Measurements from ENCODE around the gene PSRC1. TPM values are rescaled to one million over a fixed set of nuclear protein-coding genes. Genes with fewer than 3 reads are reported as not detected.

PSRC1 gene
- total RNA-seq, 3 donors from 2014 or later: 4.2 to 5.9 (median 4.3) TPM

GRCh38 chr1:109254621-109255096, 28.3 kb downstream of the PSRC1 start:
- no peak for TF ChIP-seq CTCF (IDR thresholded peaks at IDR 0.05)
- TF ChIP-seq POLR2AphosphoS5 (IDR thresholded peaks at IDR 0.05): no peak
- TF ChIP-seq POLR2A (IDR thresholded peaks at IDR 0.05): no peak
- DNase-seq (ENCODE audit: low spot score in 2 of 2): no peak
- peak overlapping the region; percentile 93 to 97 for H3K27ac ChIP-seq

GRCh38 chr1:109253803-109254620, 28.9 kb downstream of the PSRC1 start:
- TF ChIP-seq CTCF (IDR thresholded peaks at IDR 0.05) (no peak), POLR2A (IDR thresholded peaks at IDR 0.05) (no peak), POLR2AphosphoS5 (IDR thresholded peaks at IDR 0.05) (no peak)
- H3K36me3 ChIP-seq: no peaks in the 10 kb centered on the region
- no peaks in the 10 kb centered on the region for H3K27me3 ChIP-seq
- H3K27ac ChIP-seq: peak overlapping the region; percentile 93 to 97
- H3K9me3 ChIP-seq: no peaks in the 10 kb centered on the region
- H3K4me1 ChIP-seq: peaks cover 6 to 9% of the 10 kb centered on the region in 2 donors
- DNase-seq (ENCODE audit: low spot score in 2 of 2): no peak
- H3K4me3 ChIP-seq: peak overlapping the region in 2 of 3 donors; percentile 30 to 59
- intact Hi-C loops (cut with DNase I; ENCODE audit: low total_unique reads): no loop called here

More at GRCh38 chr1:109254621-109255096, 28.3 kb downstream of the PSRC1 start:
- Histone ChIP-seq H3K36me3 (no peaks in the 10 kb centered on the region), H3K4me3 (peak overlapping the region in 2 of 3 donors; percentile 22 to 59), H3K9me3 (no peaks in the 10 kb centered on the region), H3K4me1 (peaks cover 6 to 9% of the 10 kb centered on the region in 2 donors), H3K27me3 (no peaks in the 10 kb centered on the region)
- intact Hi-C loops (cut with DNase I; ENCODE audit: low total_unique reads): no loop called here

GRCh38 chr1:109252893-109253802, 29.8 kb downstream of the PSRC1 start:
- TF ChIP-seq POLR2AphosphoS5 (IDR thresholded peaks at IDR 0.05): no peak
- no peak for TF ChIP-seq POLR2A (IDR thresholded peaks at IDR 0.05)
- peak in 1 of 3 donors; percentile 21 for TF ChIP-seq CTCF (IDR thresholded peaks at IDR 0.05)
- Histone ChIP-seq H3K27me3 (no peaks in the 10 kb centered on the region), H3K36me3 (no peaks in the 10 kb centered on the region), H3K4me3 (peak overlapping the region in 2 of 3 donors; percentile 30 to 59), H3K27ac (peak overlapping the region; percentile 93 to 97), H3K4me1 (peaks cover 6 to 9% of the 10 kb centered on the region in 2 donors), H3K9me3 (no peaks in the 10 kb centered on the region)
- intact Hi-C loops (cut with DNase I; ENCODE audit: low total_unique reads): no loop called here
- DNase-seq (ENCODE audit: low spot score in 2 of 2): peak; percentile 77 to 88

- Histone ChIP-seq H3K36me3 (no peaks in the 10 kb centered on the region), H3K27ac (peak overlapping the region; percentile 93 to 97), H3K4me3 (peak overlapping the region in 1 of 3 donors; percentile 59), H3K4me1 (peaks cover 6 to 9% of the 10 kb centered on the region in 2 donors), H3K27me3 (no peaks in the 10 kb centered on the region), H3K9me3 (no peaks in the 10 kb centered on the region)
- TF ChIP-seq CTCF (IDR thresholded peaks at IDR 0.05) (no peak), POLR2A (IDR thresholded peaks at IDR 0.05) (no peak), POLR2AphosphoS5 (IDR thresholded peaks at IDR 0.05) (no peak)
- no peak for DNase-seq (ENCODE audit: low spot score in 2 of 2)
- intact Hi-C loops (cut with DNase I; ENCODE audit: low total_unique reads): no loop called here
These were observed 30.6 kb downstream of the PSRC1 start for GRCh38 chr1:109252167-109252892.
